ENCODE measurements around the gene MAK. TPM values are rescaled to one million over a fixed set of nuclear protein-coding genes. Genes with fewer than 3 reads are reported as not detected.

MAK gene
- total and polyA plus RNA-seq, 2 of the 13 experiments (the other 11 are each of a cell fraction or from before 2014, with no cell fraction given): 0.04 TPM; not detected in 1

DNA sequence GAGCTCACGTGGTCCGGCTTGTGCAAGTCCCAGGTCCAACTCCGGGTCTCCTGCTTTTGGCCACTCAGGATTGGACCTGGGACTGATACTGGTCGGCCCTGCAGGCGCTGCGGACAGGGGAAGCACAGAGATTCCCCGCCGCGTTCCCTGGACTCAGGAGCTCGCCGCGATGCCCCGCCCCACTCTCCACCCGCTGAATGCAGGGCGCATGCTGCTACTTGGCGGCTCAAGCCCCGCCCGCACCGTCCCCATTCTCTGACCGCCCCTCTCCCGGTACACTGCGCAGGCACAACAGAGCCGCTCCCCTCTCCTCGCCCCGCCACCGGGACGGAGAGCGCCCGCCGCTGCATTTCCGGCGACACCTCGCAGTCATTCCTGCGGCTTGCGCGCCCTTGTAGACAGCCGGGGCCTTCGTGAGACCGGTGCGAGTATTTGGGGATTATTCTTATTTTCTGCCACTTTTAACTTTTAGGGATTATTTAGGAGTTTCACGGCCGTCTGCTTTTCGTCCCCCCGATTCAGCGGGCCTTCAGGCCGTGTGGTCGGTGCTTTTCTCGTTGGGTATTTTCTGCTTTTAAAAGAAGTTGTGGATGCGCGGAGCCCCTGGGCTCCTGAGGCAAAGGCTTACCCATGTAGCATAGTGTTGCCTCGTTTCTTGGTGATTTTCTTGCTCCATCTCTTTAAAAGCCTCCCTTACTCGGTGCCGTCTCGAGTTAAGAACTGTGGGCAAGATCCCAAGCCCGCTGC, 115.3 kb downstream of the MAK start, which contains the start of gene TMEM14C (continued):
- peak; percentile 83 for TF ChIP-seq RFXANK (CRISPR knock-in tag; IDR thresholded peaks at IDR 0.05)
- TF ChIP-seq SNAPC2 (CRISPR knock-in tag; IDR thresholded peaks at IDR 0.05): no peak; the same call in 1 of the 2 replicates

GRCh38 chr6:10722570-10722819, 115.8 kb downstream of the MAK start:
- CTCF ChIA-PET (ENCODE audit: low intra/inter-chr PET ratio, low total read pairs): no interaction called here
- 2% methylated on average over 6 of the region's 6 CpGs for WGBS (ENCODE audit: low lambda C conversion rate)
- peak overlapping the region; percentile 49 for H2AFZ ChIP-seq (ENCODE audit: low read length)
- peak overlapping the region; percentile 90 for H3K9ac ChIP-seq (ENCODE audit: insufficient read depth, low read depth, low read length)
- H3K79me2 ChIP-seq (ENCODE audit: insufficient read depth, low read length): peaks cover 25% of the 10 kb centered on the region
- H3K36me3 ChIP-seq (replicated peaks in 1 of 2; ENCODE audit: control insufficient read depth in 1 of 2, insufficient read depth in 2 of 2, low read length in 2 of 2): peaks cover 7 to 14% of the 10 kb centered on the region in 2 experiments
- peak overlapping the region; percentile 95 for H3K27ac ChIP-seq (ENCODE audit: extremely low read length, insufficient read depth, low read length)
- peaks cover 34% of the 10 kb centered on the region for H3K4me1 ChIP-seq (ENCODE audit: insufficient read depth, low read length)
- BruUV-seq (replicated peaks): no TSS peak
- ATAC-seq: no peak
- peaks cover 15% of the 10 kb centered on the region for H3K9me3 ChIP-seq (ENCODE audit: low read length)
- H3K4me2 ChIP-seq (ENCODE audit: low read depth, low read length): peak overlapping the region; percentile 84
- no peaks in the 10 kb centered on the region for H3K27me3 ChIP-seq (ENCODE audit: control insufficient read depth in 1 of 2, insufficient read depth in 2 of 2, low read length in 2 of 2)
- no peak for DNase-seq (ENCODE audit: low spot score)
- intact Hi-C loops (cut with micrococcal nuclease; ENCODE audit: unreplicated experiment): loop anchor here (1.0 to 2.0 kb wide), 3 partner anchors 70 to 344 kb away; no protein-coding TSS in a partner anchor
- H4K20me1 ChIP-seq (ENCODE audit: insufficient read depth, low read length): no peaks in the 10 kb centered on the region
- no peak for FAIRE-seq
- peak overlapping the region; percentile 46 to 78 (median 49); a peak in 5 of 6 replicates for H3K4me3 ChIP-seq (replicated peaks in 1 of 3; ENCODE audit: insufficient read depth in 1 of 3, low read depth in 2 of 3, low read length in 3 of 3)
- in situ Hi-C loops (cut with HindIII; ENCODE audit: extremely low pct_ligation_motif_present, low pct_unique_long_range_greater_than_20kb): no loop called here
- POLR2A ChIA-PET: interaction anchor here (0.7 to 6.6 kb wide), 18 partner anchors 11 to 479 kb away, joined by 3 to 332 read pairs (median 12); partner anchors contain the start of genes C6orf52, GCNT2, PAK1IP1 and SMIM13
- TF ChIP-seq ZNF333 (CRISPR knock-in tag; IDR thresholded peaks at IDR 0.05; ENCODE audit: borderline replicate concordance) (no peak), SCMH1 (CRISPR knock-in tag; IDR thresholded peaks at IDR 0.05; ENCODE audit: borderline replicate concordance) (no peak), RBM39 (IDR thresholded peaks at IDR 0.05; ENCODE audit: low read depth, low read length, poor library complexity, severe bottlenecking) (no peak), ZNF740 (CRISPR knock-in tag; IDR thresholded peaks at IDR 0.05) (no peak), IRX3 (CRISPR knock-in tag; IDR thresholded peaks at IDR 0.05; ENCODE audit: borderline replicate concordance, low read depth) (0 out of 2 replicates have a peak, but pooled peaks have one; percentile 1), ZNF281 (CRISPR knock-in tag; IDR thresholded peaks at IDR 0.05; ENCODE audit: borderline replicate concordance) (no peak), ZGPAT (CRISPR knock-in tag; IDR thresholded peaks at IDR 0.05) (no peak), SAFB2 (CRISPR knock-in tag; IDR thresholded peaks at IDR 0.05; ENCODE audit: borderline replicate concordance, low read depth) (no peak), PCBP2 (optimal IDR thresholded peaks at IDR 0.05; ENCODE audit: low read depth, low read length, poor library complexity, severe bottlenecking) (peak; percentile 17), ERF (CRISPR knock-in tag; IDR thresholded peaks at IDR 0.05) (no peak), ZBTB8A (CRISPR knock-in tag; IDR thresholded peaks at IDR 0.05; ENCODE audit: borderline replicate concordance, low read depth) (peak; percentile 81; the same call in 1 of the 2 replicates)
